ENCODE measurements around the gene STXBP6. TPM values are rescaled to one million over a fixed set of nuclear protein-coding genes. Genes with fewer than 3 reads are reported as not detected.

Gene STXBP6
- total RNA-seq, 1 donor from 2014 or later: 1.7 TPM

GRCh38 chr14:25046301-25046943, 3.5 kb downstream of the STXBP6 start:
- Mint-ChIP-seq H3K27me3 (ENCODE audit: low read depth) (peaks cover 19% of the 10 kb centered on the region), H3K4me1 (ENCODE audit: low read depth) (peaks cover 25% of the 10 kb centered on the region), H3K9me3 (ENCODE audit: low read depth) (no peaks in the 10 kb centered on the region), H3K4me3 (ENCODE audit: unreplicated experiment) (no peak overlapping the region), H3K27ac (ENCODE audit: unreplicated experiment) (no peak overlapping the region), H3K36me3 (ENCODE audit: low read depth) (no peaks in the 10 kb centered on the region)
- no peak for DNase-seq (ENCODE audit: low spot score)
- no peak for TF ChIP-seq CTCF (IDR thresholded peaks at IDR 0.05)

GRCh38 chr14:25044106-25044698, 5.7 kb downstream of the STXBP6 start:
- no peaks in the 10 kb centered on the region for H3K36me3 Mint-ChIP-seq (ENCODE audit: low read depth)
- no peak overlapping the region for H3K4me3 Mint-ChIP-seq (ENCODE audit: unreplicated experiment)
- peaks cover 12% of the 10 kb centered on the region for H3K27me3 Mint-ChIP-seq (ENCODE audit: low read depth)
- no peak overlapping the region for H3K27ac Mint-ChIP-seq (ENCODE audit: unreplicated experiment)
- DNase-seq (ENCODE audit: low spot score): no peak
- no peaks in the 10 kb centered on the region for H3K9me3 Mint-ChIP-seq (ENCODE audit: low read depth)
- peaks cover 20% of the 10 kb centered on the region for H3K4me1 Mint-ChIP-seq (ENCODE audit: low read depth)
- TF ChIP-seq CTCF (IDR thresholded peaks at IDR 0.05): no peak

GRCh38 chr14:25042362-25043299, 7.3 kb downstream of the STXBP6 start:
- peak; percentile 83 for TF ChIP-seq CTCF (IDR thresholded peaks at IDR 0.05)
- Mint-ChIP-seq H3K36me3 (ENCODE audit: low read depth) (peaks cover 1% of the 10 kb centered on the region), H3K4me3 (ENCODE audit: unreplicated experiment) (no peak overlapping the region), H3K27me3 (ENCODE audit: low read depth) (peaks cover 3% of the 10 kb centered on the region), H3K9me3 (ENCODE audit: low read depth) (peaks cover 7% of the 10 kb centered on the region), H3K27ac (ENCODE audit: unreplicated experiment) (no peak overlapping the region), H3K4me1 (ENCODE audit: low read depth) (peaks cover 10% of the 10 kb centered on the region)
- no peak for DNase-seq (ENCODE audit: low spot score)

GRCh38 chr14:25041898-25042297, 8.0 kb downstream of the STXBP6 start:
- TF ChIP-seq CTCF (IDR thresholded peaks at IDR 0.05): no peak
- H3K9me3 Mint-ChIP-seq (ENCODE audit: low read depth): peaks cover 7% of the 10 kb centered on the region
- no peak for DNase-seq (ENCODE audit: low spot score)
- no peak overlapping the region for H3K27ac Mint-ChIP-seq (ENCODE audit: unreplicated experiment)
- H3K27me3 Mint-ChIP-seq (ENCODE audit: low read depth): peaks cover 3% of the 10 kb centered on the region
- no peak overlapping the region for H3K4me3 Mint-ChIP-seq (ENCODE audit: unreplicated experiment)
- H3K36me3 Mint-ChIP-seq (ENCODE audit: low read depth): peaks cover 1% of the 10 kb centered on the region
- H3K4me1 Mint-ChIP-seq (ENCODE audit: low read depth): peaks cover 14% of the 10 kb centered on the region

- Mint-ChIP-seq H3K9me3 (ENCODE audit: low read depth) (peaks cover 7% of the 10 kb centered on the region), H3K4me1 (ENCODE audit: low read depth) (peaks cover 14% of the 10 kb centered on the region)
- no peak for DNase-seq (ENCODE audit: low spot score)
Observed at GRCh38 chr14:25041484-25041883, 8.5 kb downstream of the STXBP6 start.

More at GRCh38 chr14:25041484-25041883, 8.5 kb downstream of the STXBP6 start:
- Mint-ChIP-seq H3K27ac (ENCODE audit: unreplicated experiment) (no peak overlapping the region), H3K27me3 (ENCODE audit: low read depth) (peaks cover 3% of the 10 kb centered on the region), H3K36me3 (ENCODE audit: low read depth) (peaks cover 1% of the 10 kb centered on the region), H3K4me3 (ENCODE audit: unreplicated experiment) (no peak overlapping the region)
- no peak for TF ChIP-seq CTCF (IDR thresholded peaks at IDR 0.05)
